ENCODE measurements around the gene NMNAT3. TPM values are rescaled to one million over a fixed set of nuclear protein-coding genes. Genes with fewer than 3 reads are reported as not detected.

Gene NMNAT3
- total RNA-seq, 2 experiments from 2014 or later = 1.5 to 1.9 TPM

DNA sequence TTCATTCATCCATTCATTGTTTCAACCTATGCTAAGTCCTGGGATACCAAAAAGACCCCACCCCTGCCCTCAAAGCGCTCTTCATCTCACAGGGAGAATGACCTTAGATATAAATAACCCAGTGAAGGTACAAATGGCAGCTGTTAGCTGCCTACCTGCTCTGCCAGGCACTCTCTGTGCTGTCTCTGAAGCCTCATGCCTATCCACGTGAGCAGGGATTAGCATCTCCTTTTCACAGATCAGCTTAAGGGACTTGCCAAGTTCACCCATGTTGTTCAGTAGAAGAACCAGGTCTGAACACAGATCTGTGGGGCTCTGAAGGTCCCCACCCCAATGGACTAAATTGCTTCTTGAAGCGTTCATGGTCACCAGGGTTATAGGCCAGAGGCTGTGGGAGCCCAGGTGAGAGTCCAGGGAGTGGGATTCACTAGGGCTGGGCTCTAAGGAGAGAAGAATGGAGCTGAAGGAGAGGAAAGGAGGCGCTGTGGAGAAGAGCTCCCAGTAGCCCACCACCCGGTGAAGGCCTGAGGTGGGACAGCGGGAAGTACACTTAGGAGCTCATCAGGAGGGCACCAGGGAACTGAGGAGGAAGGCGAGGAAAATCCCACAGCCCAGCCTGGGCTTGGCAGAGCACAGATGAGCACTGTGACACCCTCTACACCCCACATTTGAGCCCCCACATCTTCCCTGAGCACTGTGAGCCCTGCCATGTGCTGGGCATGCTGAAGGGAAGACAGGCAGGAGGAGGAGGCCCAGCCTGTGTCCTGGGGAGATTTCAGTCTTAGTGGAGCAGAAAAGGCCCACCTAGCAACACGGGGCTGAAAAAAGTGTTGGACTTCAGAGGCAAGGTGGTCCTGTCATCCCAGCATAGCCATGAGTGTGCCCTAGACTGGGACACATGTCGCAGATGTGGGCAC, 158.6 kb downstream of the NMNAT3 start:
- H3K36me3 Mint-ChIP-seq (ENCODE audit: low read depth) = no peaks in the 10 kb centered on the region
- no peaks in the 10 kb centered on the region for H3K9me3 Mint-ChIP-seq
- Histone ChIP-seq H3K9me3 (ENCODE audit: control insufficient read depth in 1 of 2, insufficient read depth in 1 of 2, low read length in 2 of 2) (no peaks in the 10 kb centered on the region), H3K27me3 (ENCODE audit: control insufficient read depth in 1 of 2, insufficient read depth in 2 of 2, low read length in 2 of 2) (no peaks in the 10 kb centered on the region), H3K36me3 (ENCODE audit: insufficient read depth, low read length) (no peaks in the 10 kb centered on the region), H3K27ac (ENCODE audit: low read depth in 1 of 2, low read length in 2 of 2) (no peak overlapping the region), H3K4me3 (ENCODE audit: low read length) (no peak overlapping the region), H3K4me1 (ENCODE audit: insufficient read depth, low read length) (no peaks in the 10 kb centered on the region)
- DNase-seq = no peak
- H3K27ac Mint-ChIP-seq = no peak overlapping the region
- TF ChIP-seq, protein P1, sequence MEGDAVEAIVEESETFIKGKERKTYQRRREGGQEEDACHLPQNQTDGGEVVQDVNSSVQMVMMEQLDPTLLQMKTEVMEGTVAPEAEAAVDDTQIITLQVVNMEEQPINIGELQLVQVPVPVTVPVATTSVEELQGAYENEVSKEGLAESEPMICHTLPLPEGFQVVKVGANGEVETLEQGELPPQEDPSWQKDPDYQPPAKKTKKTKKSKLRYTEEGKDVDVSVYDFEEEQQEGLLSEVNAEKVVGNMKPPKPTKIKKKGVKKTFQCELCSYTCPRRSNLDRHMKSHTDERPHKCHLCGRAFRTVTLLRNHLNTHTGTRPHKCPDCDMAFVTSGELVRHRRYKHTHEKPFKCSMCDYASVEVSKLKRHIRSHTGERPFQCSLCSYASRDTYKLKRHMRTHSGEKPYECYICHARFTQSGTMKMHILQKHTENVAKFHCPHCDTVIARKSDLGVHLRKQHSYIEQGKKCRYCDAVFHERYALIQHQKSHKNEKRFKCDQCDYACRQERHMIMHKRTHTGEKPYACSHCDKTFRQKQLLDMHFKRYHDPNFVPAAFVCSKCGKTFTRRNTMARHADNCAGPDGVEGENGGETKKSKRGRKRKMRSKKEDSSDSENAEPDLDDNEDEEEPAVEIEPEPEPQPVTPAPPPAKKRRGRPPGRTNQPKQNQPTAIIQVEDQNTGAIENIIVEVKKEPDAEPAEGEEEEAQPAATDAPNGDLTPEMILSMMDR (IDR thresholded peaks at IDR 0.05) = no peak
- no peaks in the 10 kb centered on the region for H3K4me1 Mint-ChIP-seq (ENCODE audit: low read depth)
- H3K27me3 Mint-ChIP-seq = no peaks in the 10 kb centered on the region
- intact Hi-C loops (cut with DNase I, micrococcal nuclease) = no loop called here
- ChIA-PET POLR2A (no interaction called here), CTCF (no interaction called here)
- H3K4me3 Mint-ChIP-seq = no peak overlapping the region
- no peak for ATAC-seq (ENCODE audit: poor library complexity)

DNA sequence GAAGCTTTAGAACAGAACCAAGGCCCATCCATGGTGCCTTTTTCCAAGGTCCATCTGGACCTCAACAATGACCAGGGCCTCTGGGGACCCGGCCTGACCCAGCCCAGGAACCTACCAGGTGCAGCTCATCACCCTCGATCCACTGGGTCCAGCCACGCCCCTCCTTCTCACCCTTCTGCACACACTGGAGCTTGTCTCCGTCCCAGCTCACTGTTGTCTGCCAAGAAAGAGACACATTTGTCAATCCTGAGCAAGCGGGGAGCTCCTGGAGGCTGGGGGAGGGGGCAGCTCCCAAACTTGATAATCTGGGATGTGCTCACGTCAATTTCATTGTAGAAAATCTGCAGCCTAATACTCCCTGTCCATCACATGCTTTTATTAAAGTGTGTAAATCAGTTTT, 159.5 kb downstream of the NMNAT3 start:
- ChIA-PET POLR2A (no interaction called here), CTCF (no interaction called here)
- ATAC-seq (ENCODE audit: poor library complexity) (no peak), DNase-seq (no peak)
- Mint-ChIP-seq H3K4me3 (no peak overlapping the region), H3K4me1 (ENCODE audit: low read depth) (no peaks in the 10 kb centered on the region), H3K27me3 (no peaks in the 10 kb centered on the region), H3K27ac (no peak overlapping the region), H3K9me3 (no peaks in the 10 kb centered on the region), H3K36me3 (ENCODE audit: low read depth) (no peaks in the 10 kb centered on the region)
- no peaks in the 10 kb centered on the region for H3K27me3 ChIP-seq (ENCODE audit: control insufficient read depth in 1 of 2, insufficient read depth in 2 of 2, low read length in 2 of 2)
- TF ChIP-seq, protein P1 (IDR thresholded peaks at IDR 0.05) = no peak
- H3K4me3 ChIP-seq (ENCODE audit: low read length) = no peak overlapping the region
- H3K36me3 ChIP-seq (ENCODE audit: insufficient read depth, low read length) = no peaks in the 10 kb centered on the region
- no peak overlapping the region for H3K27ac ChIP-seq (ENCODE audit: low read depth in 1 of 2, low read length in 2 of 2)
- intact Hi-C loops (cut with DNase I, micrococcal nuclease) = no loop called here
- no peaks in the 10 kb centered on the region for H3K9me3 ChIP-seq (ENCODE audit: control insufficient read depth in 1 of 2, insufficient read depth in 1 of 2, low read length in 2 of 2)
- no peaks in the 10 kb centered on the region for H3K4me1 ChIP-seq (ENCODE audit: insufficient read depth, low read length)

DNA sequence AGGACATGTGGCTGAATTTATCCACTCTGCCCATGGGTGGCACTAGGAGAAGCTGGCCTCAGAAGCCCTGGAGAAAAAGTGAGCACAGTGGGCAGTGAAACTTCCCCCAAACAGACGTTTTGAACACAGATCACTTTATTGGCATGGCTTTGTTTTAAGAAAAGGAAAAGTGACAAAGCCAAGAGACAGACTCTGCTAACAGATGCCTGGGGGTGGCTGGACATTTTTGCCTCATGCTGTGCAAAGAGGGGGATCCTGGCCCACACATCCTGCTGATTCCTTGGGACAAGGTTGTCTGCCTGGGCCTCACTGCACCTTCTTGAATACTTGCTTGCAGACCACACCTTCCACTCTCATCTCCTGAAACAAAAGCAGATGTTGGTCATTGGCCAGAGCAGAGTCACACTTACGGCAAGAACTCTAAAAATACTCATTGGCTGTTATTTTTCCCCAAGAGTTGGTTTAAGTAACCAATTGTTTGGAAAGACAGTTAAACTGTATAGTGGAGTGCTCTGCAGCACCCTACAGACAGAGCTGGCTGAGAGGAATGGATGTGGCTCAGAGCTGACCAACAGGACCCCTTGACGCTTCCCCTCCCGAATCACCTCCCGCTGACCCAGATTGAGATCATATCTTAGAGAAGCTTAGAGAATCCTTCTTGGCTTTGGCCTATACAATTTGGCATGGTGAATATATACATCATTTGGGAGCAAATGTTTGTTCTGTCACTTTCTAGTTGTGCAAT, 160.3 kb downstream of the NMNAT3 start:
- H3K4me3 Mint-ChIP-seq = no peak overlapping the region
- CTCF ChIA-PET = no interaction called here
- no peaks in the 10 kb centered on the region for H3K9me3 Mint-ChIP-seq
- no peaks in the 10 kb centered on the region for H3K36me3 Mint-ChIP-seq (ENCODE audit: low read depth)
- H3K4me1 ChIP-seq (ENCODE audit: insufficient read depth, low read length) = no peaks in the 10 kb centered on the region
- ATAC-seq (ENCODE audit: poor library complexity) (no peak), DNase-seq (no peak)
- H3K27ac ChIP-seq (ENCODE audit: low read depth in 1 of 2, low read length in 2 of 2) = no peak overlapping the region
- H3K36me3 ChIP-seq (ENCODE audit: insufficient read depth, low read length) = no peaks in the 10 kb centered on the region
- H3K27me3 ChIP-seq (ENCODE audit: control insufficient read depth in 1 of 2, insufficient read depth in 2 of 2, low read length in 2 of 2) = no peaks in the 10 kb centered on the region
- POLR2A ChIA-PET = no interaction called here
- no peaks in the 10 kb centered on the region for H3K4me1 Mint-ChIP-seq (ENCODE audit: low read depth)
- TF ChIP-seq, protein P1 (IDR thresholded peaks at IDR 0.05) = no peak
- H3K27ac Mint-ChIP-seq = no peak overlapping the region
- H3K27me3 Mint-ChIP-seq = no peaks in the 10 kb centered on the region
- H3K9me3 ChIP-seq (ENCODE audit: control insufficient read depth in 1 of 2, insufficient read depth in 1 of 2, low read length in 2 of 2) = no peaks in the 10 kb centered on the region
- intact Hi-C loops (cut with DNase I, micrococcal nuclease) = no loop called here
- H3K4me3 ChIP-seq (ENCODE audit: low read length) = no peak overlapping the region

Measured in CD4-positive, alpha-beta T cell (primary cell).